NT2/D1 (cell line): Measurements from ENCODE around the gene TUBGCP4.

Experiments used
- DNase-seq: peaks from one replicate; pipeline ENCODE4 v3.0.0-alpha.2; 2011; ENCODE audit warnings: low read depth, low spot score
- H3K27me3 ChIP-seq: 2 replicates; pipeline ENCODE4 v1.6.0; 2011; ENCODE audit warnings: mild to moderate bottlenecking; ENCODE audit not compliant: insufficient read length, insufficient read depth
- H3K36me3 ChIP-seq: 2 replicates; pipeline ENCODE4 v1.6.1; 2011; ENCODE audit warnings: mild to moderate bottlenecking, low read length, mixed read lengths; ENCODE audit not compliant: insufficient read depth, insufficient read length
- H3K4me1 ChIP-seq: 2 replicates; pipeline ENCODE4 v1.5.1; 2011; ENCODE audit not compliant: insufficient read depth, insufficient read length
- H3K4me3 ChIP-seq: 2 replicates; pipeline ENCODE4 v1.5.1; 2011; ENCODE audit warnings: low read depth; ENCODE audit not compliant: insufficient read length
- H3K9ac ChIP-seq: 2 replicates; pipeline ENCODE4 v1.6.0; 2011; ENCODE audit warnings: low read depth; ENCODE audit not compliant: insufficient read length
- H3K9me3 ChIP-seq: 2 replicates; pipeline ENCODE4 v1.5.1; 2011; ENCODE audit warnings: mild to moderate bottlenecking, low read length; ENCODE audit not compliant: insufficient read depth
- SUZ12 ChIP-seq: IDR thresholded peaks from 2 replicates; pipeline ENCODE4 v1.6.1; 2011; ENCODE audit not compliant: insufficient read length, insufficient read depth; ENCODE audit errors: extremely low read depth
- YY1 ChIP-seq: IDR thresholded peaks from 2 replicates; pipeline ENCODE4 v1.6.1; 2011; ENCODE audit not compliant: insufficient read length, insufficient read depth
- ZNF274 ChIP-seq: IDR thresholded peaks from 2 replicates; pipeline ENCODE4 v1.6.1; 2011; ENCODE audit warnings: mild to moderate bottlenecking, low read depth, low read length

The TUBGCP4 gene

DNA sequence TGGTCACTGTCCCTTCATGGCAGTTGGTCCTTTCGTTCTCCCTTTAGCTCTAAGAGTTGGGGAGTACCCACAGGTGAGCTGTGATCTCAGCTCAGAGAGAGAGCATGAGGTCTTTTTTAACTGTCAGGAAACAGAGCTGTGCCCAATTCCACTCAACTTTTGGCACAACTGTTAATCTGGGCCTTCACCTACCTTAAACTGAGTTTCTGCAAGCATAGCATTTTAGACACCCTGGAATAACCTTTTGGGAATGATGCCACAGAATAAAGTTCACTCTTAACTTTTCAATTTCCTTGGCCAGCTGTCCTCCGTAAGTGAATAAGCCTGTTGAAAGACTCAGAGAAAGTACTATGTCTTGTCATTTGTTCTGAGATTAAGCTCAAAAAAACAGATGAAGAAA lies 35.9 kb downstream of the TUBGCP4 start:
- Histone ChIP-seq H3K9me3 (no peaks in the 10 kb centered on the region), H3K27me3 (no peaks in the 10 kb centered on the region), H3K4me3 (no peak overlapping the region), H3K4me1 (no peaks in the 10 kb centered on the region), H3K9ac (no peak overlapping the region), H3K36me3 (peaks cover 88% of the 10 kb centered on the region)
- DNase-seq = no peak
- TF ChIP-seq SUZ12 (no peak), ZNF274 (no peak), YY1 (no peak)

DNA sequence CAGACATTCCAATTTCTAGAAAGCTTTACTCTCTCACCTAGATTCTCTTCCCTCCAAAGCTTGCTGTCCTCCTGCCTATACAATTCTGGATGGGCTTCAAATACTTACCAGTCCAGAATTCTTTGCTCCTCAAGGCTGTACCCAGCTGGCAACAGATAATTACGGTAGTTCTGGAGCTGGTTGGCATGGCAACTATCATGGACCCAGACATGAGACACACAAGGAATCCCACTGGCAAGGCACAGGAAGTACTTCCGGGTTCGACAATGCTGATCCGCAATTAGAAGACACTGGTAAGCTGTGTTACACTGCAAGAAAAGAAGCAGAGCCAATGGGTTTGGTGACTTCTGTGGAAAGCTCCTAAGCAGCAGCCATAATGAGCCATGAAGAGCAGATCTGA lies 37.9 kb downstream of the TUBGCP4 start:
- H3K9me3 ChIP-seq = no peaks in the 10 kb centered on the region
- H3K36me3 ChIP-seq = peaks cover 87% of the 10 kb centered on the region
- H3K27me3 ChIP-seq = no peaks in the 10 kb centered on the region
- no peak for DNase-seq
- TF ChIP-seq SUZ12 (no peak), YY1 (no peak), ZNF274 (no peak)
- H3K4me3 ChIP-seq = no peak overlapping the region
- no peaks in the 10 kb centered on the region for H3K4me1 ChIP-seq
- H3K9ac ChIP-seq = no peak overlapping the region

DNA sequence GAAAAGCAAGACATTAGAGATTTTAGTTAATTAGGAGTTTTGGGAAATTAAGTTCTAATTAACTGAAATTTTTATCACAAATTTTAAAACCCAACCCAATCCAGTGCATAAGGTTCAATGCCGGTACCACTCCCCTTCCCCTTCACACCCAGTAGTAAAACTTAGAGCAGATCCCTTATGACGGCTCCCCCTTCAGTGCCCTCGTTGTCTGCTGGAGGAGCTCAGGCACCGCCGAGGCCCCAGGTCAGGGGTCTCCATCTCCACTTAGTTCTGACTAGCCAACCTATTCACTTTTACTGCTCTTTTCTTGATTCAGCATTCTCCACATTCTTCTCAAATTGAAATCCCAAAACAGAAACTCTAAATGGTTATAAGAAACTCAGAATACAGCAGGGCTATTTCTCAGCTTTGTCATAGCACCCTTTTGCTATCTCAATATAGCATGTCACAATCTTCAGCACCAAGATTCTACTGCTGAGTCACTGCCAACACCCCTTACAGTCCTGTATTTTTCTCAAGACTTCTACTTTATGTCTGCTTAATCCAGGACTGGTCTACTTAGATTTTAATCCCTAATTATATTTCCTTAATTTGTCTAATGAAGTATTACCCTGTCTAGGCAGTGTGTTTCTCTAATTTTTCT lies 39.8 kb downstream of the TUBGCP4 start:
- Histone ChIP-seq H3K27me3 (no peaks in the 10 kb centered on the region), H3K9ac (no peak overlapping the region), H3K4me1 (no peaks in the 10 kb centered on the region), H3K4me3 (no peak overlapping the region), H3K36me3 (peaks cover 87% of the 10 kb centered on the region), H3K9me3 (no peaks in the 10 kb centered on the region)
- TF ChIP-seq ZNF274 (no peak), SUZ12 (no peak), YY1 (no peak)
- DNase-seq = no peak

DNA sequence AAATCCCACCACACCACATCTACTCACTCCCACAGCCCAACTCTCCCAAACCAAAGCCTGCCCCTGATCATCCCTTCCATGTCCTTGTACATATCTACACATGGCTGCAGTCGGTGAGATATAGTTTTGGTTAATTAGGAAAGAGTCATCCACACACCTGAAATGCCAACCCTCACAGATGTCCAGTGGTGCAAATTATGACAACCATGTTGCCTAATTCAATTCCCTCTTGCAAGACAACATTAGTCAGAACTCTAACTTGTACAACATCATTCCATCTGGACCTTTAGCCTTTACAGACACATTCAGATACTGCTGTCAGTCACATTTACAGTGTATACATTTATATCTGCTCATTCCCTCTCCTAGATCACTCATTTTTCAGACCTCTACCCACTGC lies 41.2 kb downstream of the TUBGCP4 start:
- Histone ChIP-seq H3K36me3 (peaks cover 88% of the 10 kb centered on the region), H3K9ac (no peak overlapping the region), H3K4me3 (no peak overlapping the region), H3K9me3 (no peaks in the 10 kb centered on the region), H3K4me1 (no peaks in the 10 kb centered on the region), H3K27me3 (no peaks in the 10 kb centered on the region)
- no peak for DNase-seq
- no peak for TF ChIP-seq ZNF274
- no peak for TF ChIP-seq SUZ12
- no peak for TF ChIP-seq YY1

DNA sequence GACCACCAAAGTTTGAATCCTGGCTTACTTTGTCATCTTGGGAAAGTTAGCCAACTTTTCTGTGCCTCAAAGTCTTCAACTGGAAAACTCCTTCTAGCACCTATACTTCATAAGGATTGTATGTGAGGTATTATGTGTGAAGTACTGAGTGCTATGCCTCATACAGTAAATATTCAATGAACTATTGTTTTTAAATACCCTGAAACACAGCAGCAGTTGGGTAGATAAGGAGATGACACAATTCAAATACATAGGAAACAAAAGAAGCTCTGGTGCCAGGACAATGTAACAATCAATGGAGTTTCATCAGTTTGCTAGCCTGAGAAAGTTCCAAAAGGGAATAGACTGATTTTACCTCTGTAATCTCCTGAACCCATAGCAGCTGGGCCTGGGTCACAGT lies 43.3 kb downstream of the TUBGCP4 start:
- H3K4me1 ChIP-seq = no peaks in the 10 kb centered on the region
- no peaks in the 10 kb centered on the region for H3K27me3 ChIP-seq
- H3K9ac ChIP-seq = no peak overlapping the region
- H3K36me3 ChIP-seq = peaks cover 74% of the 10 kb centered on the region
- H3K4me3 ChIP-seq = no peak overlapping the region
- TF ChIP-seq YY1 = no peak
- no peak for TF ChIP-seq SUZ12
- TF ChIP-seq ZNF274 = no peak
- DNase-seq = no peak
- no peaks in the 10 kb centered on the region for H3K9me3 ChIP-seq

DNA sequence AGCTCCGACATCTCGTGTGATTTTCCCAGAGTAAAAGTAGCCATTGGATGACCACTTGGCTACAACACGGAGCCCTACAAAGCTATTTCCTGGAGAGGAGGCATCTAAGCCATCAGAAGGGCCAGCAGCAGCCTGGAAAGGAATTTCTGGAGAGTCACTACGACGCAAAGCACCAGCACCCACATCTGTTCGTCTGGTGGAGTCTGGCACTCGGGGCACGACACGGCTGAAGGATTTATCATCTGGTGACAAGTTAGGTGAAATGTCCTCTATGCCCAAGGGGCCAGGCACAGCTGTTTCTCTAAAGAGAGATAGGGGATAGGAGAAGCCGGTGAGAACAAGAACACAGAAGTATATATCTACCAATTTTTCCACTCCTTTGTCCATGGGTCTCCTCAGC lies 49.5 kb downstream of the TUBGCP4 start:
- H3K9ac ChIP-seq = no peak overlapping the region
- TF ChIP-seq YY1 (no peak), ZNF274 (no peak), SUZ12 (no peak)
- no peaks in the 10 kb centered on the region for H3K27me3 ChIP-seq
- no peak for DNase-seq
- no peaks in the 10 kb centered on the region for H3K4me1 ChIP-seq
- H3K9me3 ChIP-seq = no peaks in the 10 kb centered on the region
- H3K36me3 ChIP-seq = peaks cover 68% of the 10 kb centered on the region
- no peak overlapping the region for H3K4me3 ChIP-seq

DNA sequence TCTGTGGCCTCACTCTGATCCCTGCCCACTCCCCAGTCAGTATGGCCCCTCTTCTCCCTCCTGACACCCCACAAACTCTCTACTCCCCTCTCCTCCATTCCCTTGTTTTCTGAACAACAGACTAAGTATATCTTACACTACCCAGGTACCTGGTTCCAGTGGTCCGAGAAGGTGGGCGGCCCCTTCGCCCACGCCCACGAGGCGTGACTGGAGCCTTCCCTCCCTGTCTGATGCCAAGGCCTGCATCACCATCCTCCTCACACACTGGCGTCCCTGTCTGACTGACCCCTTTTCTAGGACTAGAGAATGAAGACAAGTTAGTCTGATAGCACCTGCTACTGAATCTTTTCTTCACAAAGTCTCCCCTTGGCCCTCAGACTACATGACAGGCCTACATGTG lies 50.0 kb downstream of the TUBGCP4 start:
- H3K4me1 ChIP-seq = no peaks in the 10 kb centered on the region
- no peak for DNase-seq
- no peaks in the 10 kb centered on the region for H3K27me3 ChIP-seq
- TF ChIP-seq ZNF274 (no peak), YY1 (no peak)
- no peaks in the 10 kb centered on the region for H3K9me3 ChIP-seq
- peaks cover 63% of the 10 kb centered on the region for H3K36me3 ChIP-seq
- H3K9ac ChIP-seq = no peak overlapping the region
- H3K4me3 ChIP-seq = no peak overlapping the region
